Left hindlimb (tissue), 1 donor: ENCODE data around the gene ARHGEF12.

ENCODE experiments used
- DNase-seq: peaks from one replicate; pipeline ENCODE4 v3.0.0-alpha.2; 2018

Gene ARHGEF12

GRCh38 chr11:120342226-120342625, 6.0 kb downstream of the ARHGEF12 start:
- no peak for DNase-seq

- no peak for DNase-seq
These were observed 6.5 kb downstream of the ARHGEF12 start for GRCh38 chr11:120342678-120343077.

- no peak for DNase-seq
These were observed 7.2 kb downstream of the ARHGEF12 start for GRCh38 chr11:120343429-120343828.

GRCh38 chr11:120344302-120345004, 8.2 kb downstream of the ARHGEF12 start:
- DNase-seq = no peak

- DNase-seq = no peak
These were observed 10.0 kb downstream of the ARHGEF12 start for GRCh38 chr11:120346233-120346632.

- no peak for DNase-seq
These were observed 14.4 kb downstream of the ARHGEF12 start for GRCh38 chr11:120350637-120351036.

- no peak for DNase-seq
These were observed 16.2 kb downstream of the ARHGEF12 start for GRCh38 chr11:120352405-120352804.

- DNase-seq = no peak
These were observed 17.9 kb downstream of the ARHGEF12 start for GRCh38 chr11:120354068-120354467.

- DNase-seq = no peak
These were observed 18.6 kb downstream of the ARHGEF12 start for GRCh38 chr11:120354779-120355178.

- DNase-seq = no peak
These were observed 21.4 kb downstream of the ARHGEF12 start for GRCh38 chr11:120357620-120358019.

GRCh38 chr11:120358729-120359128, 22.5 kb downstream of the ARHGEF12 start:
- no peak for DNase-seq

GRCh38 chr11:120363436-120363835, 27.2 kb downstream of the ARHGEF12 start:
- DNase-seq = no peak

GRCh38 chr11:120365512-120365911, 29.3 kb downstream of the ARHGEF12 start:
- no peak for DNase-seq

- DNase-seq = no peak
These were observed 36.1 kb downstream of the ARHGEF12 start for GRCh38 chr11:120372296-120372695.

- DNase-seq = no peak
These were observed 38.9 kb downstream of the ARHGEF12 start for GRCh38 chr11:120375076-120375475.

GRCh38 chr11:120376547-120377182, 40.5 kb downstream of the ARHGEF12 start:
- no peak for DNase-seq

- DNase-seq = no peak
These were observed 42.3 kb downstream of the ARHGEF12 start for GRCh38 chr11:120378474-120378873.

- no peak for DNase-seq
These were observed 45.2 kb downstream of the ARHGEF12 start for GRCh38 chr11:120381401-120381800.

GRCh38 chr11:120383518-120384155, 47.4 kb downstream of the ARHGEF12 start:
- DNase-seq = no peak

- DNase-seq = no peak
These were observed 48.3 kb downstream of the ARHGEF12 start for GRCh38 chr11:120384476-120384875.

GRCh38 chr11:120385110-120385509, 48.9 kb downstream of the ARHGEF12 start:
- no peak for DNase-seq

- DNase-seq = no peak
These were observed 49.4 kb downstream of the ARHGEF12 start for GRCh38 chr11:120385655-120386054.

- DNase-seq = no peak
These were observed 50.1 kb downstream of the ARHGEF12 start for GRCh38 chr11:120386318-120386717.

GRCh38 chr11:120386774-120387371, 50.7 kb downstream of the ARHGEF12 start:
- DNase-seq = no peak
